ENCODE measurements around the gene SUGCT. TPM values are rescaled to one million over a fixed set of nuclear protein-coding genes. Genes with fewer than 3 reads are reported as not detected.

SUGCT gene
- total and polyA plus RNA-seq, 2 of the 8 experiments (the other 6 are each of a cell fraction or from before 2014, with no cell fraction given), result 2.8 to 5.4 TPM

DNA sequence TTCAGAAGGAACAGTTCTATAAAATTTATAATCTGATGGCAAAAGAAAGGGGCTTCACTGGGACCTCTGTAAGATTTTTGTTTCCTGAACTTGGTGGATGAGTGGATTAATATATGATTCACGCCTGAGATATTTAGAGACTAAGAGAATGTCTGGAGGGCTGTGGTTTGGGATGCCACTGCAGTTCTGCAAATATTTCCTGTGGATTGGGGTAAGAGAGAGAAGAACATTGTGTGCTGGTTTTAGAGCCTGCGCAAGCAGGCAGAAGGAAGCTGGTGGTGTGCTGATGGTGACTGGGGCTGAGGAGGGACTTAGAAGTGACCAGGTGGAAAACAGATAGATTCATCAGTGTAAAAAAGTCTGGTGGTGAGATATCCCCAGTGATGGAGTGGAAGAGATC is 87.0 kb downstream of the SUGCT start (continued):
- TF ChIP-seq, protein P1, sequence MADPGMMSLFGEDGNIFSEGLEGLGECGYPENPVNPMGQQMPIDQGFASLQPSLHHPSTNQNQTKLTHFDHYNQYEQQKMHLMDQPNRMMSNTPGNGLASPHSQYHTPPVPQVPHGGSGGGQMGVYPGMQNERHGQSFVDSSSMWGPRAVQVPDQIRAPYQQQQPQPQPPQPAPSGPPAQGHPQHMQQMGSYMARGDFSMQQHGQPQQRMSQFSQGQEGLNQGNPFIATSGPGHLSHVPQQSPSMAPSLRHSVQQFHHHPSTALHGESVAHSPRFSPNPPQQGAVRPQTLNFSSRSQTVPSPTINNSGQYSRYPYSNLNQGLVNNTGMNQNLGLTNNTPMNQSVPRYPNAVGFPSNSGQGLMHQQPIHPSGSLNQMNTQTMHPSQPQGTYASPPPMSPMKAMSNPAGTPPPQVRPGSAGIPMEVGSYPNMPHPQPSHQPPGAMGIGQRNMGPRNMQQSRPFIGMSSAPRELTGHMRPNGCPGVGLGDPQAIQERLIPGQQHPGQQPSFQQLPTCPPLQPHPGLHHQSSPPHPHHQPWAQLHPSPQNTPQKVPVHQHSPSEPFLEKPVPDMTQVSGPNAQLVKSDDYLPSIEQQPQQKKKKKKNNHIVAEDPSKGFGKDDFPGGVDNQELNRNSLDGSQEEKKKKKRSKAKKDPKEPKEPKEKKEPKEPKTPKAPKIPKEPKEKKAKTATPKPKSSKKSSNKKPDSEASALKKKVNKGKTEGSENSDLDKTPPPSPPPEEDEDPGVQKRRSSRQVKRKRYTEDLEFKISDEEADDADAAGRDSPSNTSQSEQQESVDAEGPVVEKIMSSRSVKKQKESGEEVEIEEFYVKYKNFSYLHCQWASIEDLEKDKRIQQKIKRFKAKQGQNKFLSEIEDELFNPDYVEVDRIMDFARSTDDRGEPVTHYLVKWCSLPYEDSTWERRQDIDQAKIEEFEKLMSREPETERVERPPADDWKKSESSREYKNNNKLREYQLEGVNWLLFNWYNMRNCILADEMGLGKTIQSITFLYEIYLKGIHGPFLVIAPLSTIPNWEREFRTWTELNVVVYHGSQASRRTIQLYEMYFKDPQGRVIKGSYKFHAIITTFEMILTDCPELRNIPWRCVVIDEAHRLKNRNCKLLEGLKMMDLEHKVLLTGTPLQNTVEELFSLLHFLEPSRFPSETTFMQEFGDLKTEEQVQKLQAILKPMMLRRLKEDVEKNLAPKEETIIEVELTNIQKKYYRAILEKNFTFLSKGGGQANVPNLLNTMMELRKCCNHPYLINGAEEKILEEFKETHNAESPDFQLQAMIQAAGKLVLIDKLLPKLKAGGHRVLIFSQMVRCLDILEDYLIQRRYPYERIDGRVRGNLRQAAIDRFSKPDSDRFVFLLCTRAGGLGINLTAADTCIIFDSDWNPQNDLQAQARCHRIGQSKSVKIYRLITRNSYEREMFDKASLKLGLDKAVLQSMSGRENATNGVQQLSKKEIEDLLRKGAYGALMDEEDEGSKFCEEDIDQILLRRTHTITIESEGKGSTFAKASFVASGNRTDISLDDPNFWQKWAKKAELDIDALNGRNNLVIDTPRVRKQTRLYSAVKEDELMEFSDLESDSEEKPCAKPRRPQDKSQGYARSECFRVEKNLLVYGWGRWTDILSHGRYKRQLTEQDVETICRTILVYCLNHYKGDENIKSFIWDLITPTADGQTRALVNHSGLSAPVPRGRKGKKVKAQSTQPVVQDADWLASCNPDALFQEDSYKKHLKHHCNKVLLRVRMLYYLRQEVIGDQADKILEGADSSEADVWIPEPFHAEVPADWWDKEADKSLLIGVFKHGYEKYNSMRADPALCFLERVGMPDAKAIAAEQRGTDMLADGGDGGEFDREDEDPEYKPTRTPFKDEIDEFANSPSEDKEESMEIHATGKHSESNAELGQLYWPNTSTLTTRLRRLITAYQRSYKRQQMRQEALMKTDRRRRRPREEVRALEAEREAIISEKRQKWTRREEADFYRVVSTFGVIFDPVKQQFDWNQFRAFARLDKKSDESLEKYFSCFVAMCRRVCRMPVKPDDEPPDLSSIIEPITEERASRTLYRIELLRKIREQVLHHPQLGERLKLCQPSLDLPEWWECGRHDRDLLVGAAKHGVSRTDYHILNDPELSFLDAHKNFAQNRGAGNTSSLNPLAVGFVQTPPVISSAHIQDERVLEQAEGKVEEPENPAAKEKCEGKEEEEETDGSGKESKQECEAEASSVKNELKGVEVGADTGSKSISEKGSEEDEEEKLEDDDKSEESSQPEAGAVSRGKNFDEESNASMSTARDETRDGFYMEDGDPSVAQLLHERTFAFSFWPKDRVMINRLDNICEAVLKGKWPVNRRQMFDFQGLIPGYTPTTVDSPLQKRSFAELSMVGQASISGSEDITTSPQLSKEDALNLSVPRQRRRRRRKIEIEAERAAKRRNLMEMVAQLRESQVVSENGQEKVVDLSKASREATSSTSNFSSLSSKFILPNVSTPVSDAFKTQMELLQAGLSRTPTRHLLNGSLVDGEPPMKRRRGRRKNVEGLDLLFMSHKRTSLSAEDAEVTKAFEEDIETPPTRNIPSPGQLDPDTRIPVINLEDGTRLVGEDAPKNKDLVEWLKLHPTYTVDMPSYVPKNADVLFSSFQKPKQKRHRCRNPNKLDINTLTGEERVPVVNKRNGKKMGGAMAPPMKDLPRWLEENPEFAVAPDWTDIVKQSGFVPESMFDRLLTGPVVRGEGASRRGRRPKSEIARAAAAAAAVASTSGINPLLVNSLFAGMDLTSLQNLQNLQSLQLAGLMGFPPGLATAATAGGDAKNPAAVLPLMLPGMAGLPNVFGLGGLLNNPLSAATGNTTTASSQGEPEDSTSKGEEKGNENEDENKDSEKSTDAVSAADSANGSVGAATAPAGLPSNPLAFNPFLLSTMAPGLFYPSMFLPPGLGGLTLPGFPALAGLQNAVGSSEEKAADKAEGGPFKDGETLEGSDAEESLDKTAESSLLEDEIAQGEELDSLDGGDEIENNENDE (IDR thresholded peaks at IDR 0.05; ENCODE audit: insufficient replicate concordance, low read length), result no peak
